IMR-90 (cell line): ENCODE data around the gene COL23A1. TPM values are rescaled to one million over a fixed set of nuclear protein-coding genes. Genes with fewer than 3 reads are reported as not detected.

Source experiments
- ATAC-seq: fragments of 200-7000 bp; cut with Tn5 transposase; 2 replicates; pipeline ENCODE4 v1.9.1; 2020; ENCODE audit warnings: low read depth, mild to moderate bottlenecking, moderate library complexity
- BruUV-seq: library from RNA; stranded (reverse); fragments of 400-500 nt; replicated peaks from 2 replicates; lab custom pipeline; 2021; lab: Mats Ljungman, UMichigan
- CTCF ChIA-PET: fragments of 300-600 bp; formaldehyde crosslinking; extraction: SDS; loops from one replicate; lab custom pipeline; 2021; ENCODE audit warnings: antibody characterized with exemption; lab: Yijun Ruan, JAX
- POLR2A ChIA-PET: fragments of 300-600 bp; sonication (Branson Sonifier 250); formaldehyde crosslinking; loops from one replicate; lab custom pipeline; 2022; ENCODE audit warnings: antibody characterized with exemption; ENCODE audit not compliant: unreplicated experiment; lab: Charles Lee
- DNase-seq: peaks from one replicate; pipeline ENCODE4 v3.0.0; 2013
- H2AFZ ChIP-seq: replicated peaks from 2 replicates; pipeline ENCODE3; 2013; ENCODE audit warnings: low read length, mild to moderate bottlenecking; ENCODE audit not compliant: poor library complexity
- H2AK5ac ChIP-seq: 2 replicates; pipeline ENCODE4 v1.6.1; 2013; ENCODE audit warnings: low read depth, low read length, inconsistent platforms
- H2AK9ac ChIP-seq: replicated peaks from 2 replicates; pipeline ENCODE3; 2013; ENCODE audit warnings: mild to moderate bottlenecking, low read depth, low read length, moderate library complexity; ENCODE audit not compliant: poor library complexity
- H2BK120ac ChIP-seq: 2 replicates; pipeline ENCODE4 v1.6.1; 2013; ENCODE audit warnings: low read depth, low read length, inconsistent platforms
- H2BK15ac ChIP-seq: 3 replicates; pipeline ENCODE4 v1.6.1; 2013; ENCODE audit warnings: low read depth, low read length, inconsistent platforms
- H2BK20ac ChIP-seq: 2 replicates; pipeline ENCODE4 v1.6.1; 2013; ENCODE audit warnings: low read depth, mild to moderate bottlenecking, inconsistent platforms, low read length, moderate library complexity
- H2BK5ac ChIP-seq: 2 replicates; pipeline ENCODE4 v1.6.1; 2013; ENCODE audit warnings: mild to moderate bottlenecking, low read depth, low read length, inconsistent platforms; ENCODE audit not compliant: poor library complexity, severe bottlenecking
- H3K14ac ChIP-seq: replicated peaks from 2 replicates; pipeline ENCODE4 v1.6.1; 2013; ENCODE audit warnings: low read depth, low read length, inconsistent platforms
- H3K18ac ChIP-seq: 2 replicates; pipeline ENCODE4 v1.6.1; 2013; ENCODE audit warnings: low read depth, low read length, control low read depth
- H3K23ac ChIP-seq: 2 replicates; pipeline ENCODE4 v1.6.1; 2013; ENCODE audit warnings: low read depth, low read length, inconsistent platforms
- H3K27ac ChIP-seq: 2 replicates; pipeline ENCODE4 v1.5.1; 2013; ENCODE audit warnings: mild to moderate bottlenecking, control low read depth, low read length; ENCODE audit not compliant: insufficient read depth
- H3K27me3 ChIP-seq: 2 replicates; pipeline ENCODE4 v1.6.1; 2013; ENCODE audit warnings: low read length; ENCODE audit not compliant: control insufficient read depth, insufficient read depth
- H3K36me3 ChIP-seq: 2 replicates; pipeline ENCODE4 v1.6.1; 2013; ENCODE audit warnings: low read length, mixed read lengths; ENCODE audit not compliant: control insufficient read depth, insufficient read depth
- H3K4ac ChIP-seq: 2 replicates; pipeline ENCODE4 v1.6.1; 2013; ENCODE audit warnings: low read depth, low read length, inconsistent platforms
- H3K4me1 ChIP-seq: 2 replicates; pipeline ENCODE4 v1.6.1; 2013; ENCODE audit warnings: low read length, mixed read lengths; ENCODE audit not compliant: control insufficient read depth, insufficient read depth
- H3K4me2 ChIP-seq: 2 replicates; pipeline ENCODE4 v1.6.1; 2013; ENCODE audit warnings: low read depth, mild to moderate bottlenecking, control low read depth, low read length, moderate library complexity
- H3K4me3 ChIP-seq: 2 replicates; pipeline ENCODE4 v1.5.1; 2013; ENCODE audit warnings: low read depth, mild to moderate bottlenecking, control low read depth, low read length, moderate library complexity; ENCODE audit not compliant: insufficient read depth
- H3K56ac ChIP-seq: 2 replicates; pipeline ENCODE4 v1.6.1; 2013; ENCODE audit warnings: low read length, inconsistent platforms; ENCODE audit not compliant: insufficient read depth; ENCODE audit errors: extremely low read depth
- H3K79me1 ChIP-seq, 2 experiments: 2 replicates each; pipeline ENCODE4 v1.6.1; 2013; ENCODE audit warnings: low read length in 2 of 2, inconsistent platforms in 1 of 2, low read depth in 1 of 2
- H3K9ac ChIP-seq: 2 replicates; pipeline ENCODE4 v1.6.1; 2013; ENCODE audit warnings: low read depth, low read length, control low read depth
- H3K9me1 ChIP-seq: 2 replicates; pipeline ENCODE4 v1.6.1; 2013; ENCODE audit warnings: low read length, inconsistent platforms; ENCODE audit not compliant: insufficient read depth
- H3K9me3 ChIP-seq: 2 replicates; pipeline ENCODE4 v1.6.1; 2013; ENCODE audit warnings: low read length; ENCODE audit not compliant: control insufficient read depth, insufficient read depth
- H4K20me1 ChIP-seq: 2 replicates; pipeline ENCODE4 v1.6.1; 2013; ENCODE audit warnings: low read length, inconsistent platforms; ENCODE audit not compliant: insufficient read depth
- H4K5ac ChIP-seq: 2 replicates; pipeline ENCODE4 v1.6.1; 2013; ENCODE audit warnings: mild to moderate bottlenecking, low read depth, low read length, control low read depth
- H4K8ac ChIP-seq, 2 experiments: 2 replicates each; pipeline ENCODE4 v1.6.1; 2013; ENCODE audit warnings: low read depth in 2 of 2, low read length in 2 of 2, control low read depth in 1 of 2, inconsistent platforms in 1 of 2
- H4K91ac ChIP-seq: 2 replicates; pipeline ENCODE4 v1.6.1; 2013; ENCODE audit warnings: low read depth, low read length, inconsistent platforms; ENCODE audit not compliant: insufficient read depth
- NFE2L2 ChIP-seq: fragments of 150-350 bp; IDR thresholded peaks from 2 replicates; pipeline ENCODE4 v1.6.1; 2016; ENCODE audit warnings: low read depth, mild to moderate bottlenecking, low read length
- RAD21 ChIP-seq: IDR thresholded peaks from 2 replicates; pipeline ENCODE4 v1.6.1; 2012; ENCODE audit warnings: low read length, improper control_type of control experiment
- WGBS, 2 experiments: methylation state at CpG; one replicate each; pipeline versions ENCODE4 v1.1.5 to v1.1.7; 2013; ENCODE audit warnings: missing lambda C conversion rate in 2 of 2; ENCODE audit not compliant: insufficient read length in 1 of 2; ENCODE audit errors: extremely low coverage in 2 of 2; 5-methylcytosine and 5-hydroxymethylcytosine counted together
- dilution Hi-C: fragments of 300-500 bp; cut with HindIII; formaldehyde crosslinking; loops from one replicate; pipeline ENCODE4 v1.14.3; 2018; ENCODE audit warnings: low sequenced_read_pairs; ENCODE audit not compliant: unreplicated experiment
- in situ Hi-C: fragments of 300-500 bp; cut with MboI; formaldehyde crosslinking; loops from 3 replicates; pipeline ENCODE4 v1.14.3; 2019; ENCODE audit warnings: low sequenced_read_pairs, inconsistent platforms, mixed read lengths
- intact Hi-C: fragments of 100-400 bp; cut with micrococcal nuclease; formaldehyde crosslinking; loops from 2 replicates; pipeline ENCODE4 v1.10.0; 2022
- polyA plus RNA-seq, 3 experiments: library from polyadenylated mRNA; depleted of rRNA; stranded (reverse); fragments of >200 nt; gene quantifications; 2 replicates each; pipeline ENCODE4 v1.2.3, GENCODE V29; 2012; ENCODE audit warnings: low replicate concordance in 1 of 3
- total RNA-seq: library from RNA; depleted of rRNA; stranded (reverse); fragments of >200 nt; gene quantifications from 2 replicates; pipeline ENCODE4 v1.2.3, GENCODE V29; 2012

The COL23A1 gene
- total and polyA plus RNA-seq, 2 of the 4 experiments (the other 2 are of a cell fraction), result not detected

DNA sequence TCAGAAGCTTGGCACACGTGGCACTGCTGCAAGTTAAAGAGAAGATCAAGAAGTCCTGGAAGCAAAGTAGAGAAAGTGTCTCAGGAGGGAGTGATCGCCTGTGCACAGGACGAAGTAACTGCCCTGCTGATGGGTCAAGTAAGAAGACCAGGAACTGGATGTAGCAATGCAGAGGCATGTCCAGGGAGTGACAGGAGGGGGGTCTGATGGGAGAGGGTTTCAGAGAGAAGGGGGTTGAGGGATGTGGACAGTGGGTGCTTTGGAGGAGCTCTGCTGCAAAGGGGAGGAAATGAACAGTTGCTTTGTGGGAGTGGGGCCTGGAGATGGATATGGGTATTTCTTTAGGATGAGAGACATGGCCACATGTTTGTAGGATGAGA lies 297.4 kb downstream of the COL23A1 start:
- H3K4me1 ChIP-seq, result no peaks in the 10 kb centered on the region
- H3K9ac ChIP-seq, result no peak overlapping the region
- no peaks in the 10 kb centered on the region for H3K79me1 ChIP-seq
- H4K5ac ChIP-seq, result no peak overlapping the region
- no peak overlapping the region for H2AK9ac ChIP-seq
- DNase-seq (no peak), ATAC-seq (no peak)
- no peak overlapping the region for H3K4ac ChIP-seq
- H3K14ac ChIP-seq, result no peak overlapping the region
- H4K20me1 ChIP-seq, result no peaks in the 10 kb centered on the region
- no peak overlapping the region for H2BK5ac ChIP-seq
- no peak overlapping the region for H3K27ac ChIP-seq
- in situ Hi-C loops, result loop anchor here (25.0 kb wide), 1 partner anchor 1194 kb away; no protein-coding TSS in a partner anchor
- 71% methylated on average over 3 of the region's 3 CpGs; no CpG with 5 or more reads in 1 of the 2 experiments for WGBS, 2 experiments
- dilution Hi-C loops, result no loop called here
- H3K9me3 ChIP-seq, result peaks cover 11% of the 10 kb centered on the region
- no peak overlapping the region for H3K18ac ChIP-seq
- CTCF ChIA-PET, result no interaction called here
- no peak overlapping the region for H2BK15ac ChIP-seq
- intact Hi-C loops, result no loop called here
- no peak overlapping the region for H2BK120ac ChIP-seq
- no peak overlapping the region for H3K56ac ChIP-seq
- no peak overlapping the region for H3K23ac ChIP-seq
- H3K36me3 ChIP-seq, result no peaks in the 10 kb centered on the region
- POLR2A ChIA-PET, result no interaction called here
- H2AK5ac ChIP-seq, result no peak overlapping the region
- no peak overlapping the region for H3K4me2 ChIP-seq
- no peak overlapping the region for H4K8ac ChIP-seq
- no peaks in the 10 kb centered on the region; the same call in 1 of the 2 replicates for H3K27me3 ChIP-seq
- no peaks in the 10 kb centered on the region for H3K9me1 ChIP-seq
- no peak for TF ChIP-seq NFE2L2
- TF ChIP-seq RAD21, result no peak
- no peak overlapping the region for H4K91ac ChIP-seq
- H3K4me3 ChIP-seq, result no peak overlapping the region
- H2BK20ac ChIP-seq, result no peak overlapping the region
- no peak overlapping the region for H2AFZ ChIP-seq
- BruUV-seq, result no TSS peak
